ENCODE results near the gene LONRF3. TPM values are rescaled to one million over a fixed set of nuclear protein-coding genes. Genes with fewer than 3 reads are reported as not detected.

The LONRF3 gene
- total RNA-seq, 1 experiment from 2014 or later = not detected

- TF ChIP-seq ZSCAN18 (CRISPR knock-in tag; IDR thresholded peaks at IDR 0.05) = no peak
- TF ChIP-seq HMGXB4 (CRISPR knock-in tag; IDR thresholded peaks at IDR 0.05) = no peak
- TF ChIP-seq TP53 (CRISPR knock-in tag; IDR thresholded peaks at IDR 0.05) = peak; percentile 74; the same call in 1 of the 2 replicates
- no peak for TF ChIP-seq ZNF532 (CRISPR knock-in tag; IDR thresholded peaks at IDR 0.05; ENCODE audit: borderline replicate concordance)
- TF ChIP-seq ESRRA (CRISPR knock-in tag; IDR thresholded peaks at IDR 0.05; ENCODE audit: borderline replicate concordance) = peak; percentile 44; the same call in 1 of the 2 replicates
- no peak for TF ChIP-seq ZNF219 (CRISPR knock-in tag; IDR thresholded peaks at IDR 0.05; ENCODE audit: borderline replicate concordance)
- TF ChIP-seq ZNF416 (CRISPR knock-in tag; IDR thresholded peaks at IDR 0.05) = no peak
- no peak for TF ChIP-seq CDX4 (CRISPR knock-in tag; IDR thresholded peaks at IDR 0.05; ENCODE audit: borderline replicate concordance)
- TF ChIP-seq, protein P1, sequence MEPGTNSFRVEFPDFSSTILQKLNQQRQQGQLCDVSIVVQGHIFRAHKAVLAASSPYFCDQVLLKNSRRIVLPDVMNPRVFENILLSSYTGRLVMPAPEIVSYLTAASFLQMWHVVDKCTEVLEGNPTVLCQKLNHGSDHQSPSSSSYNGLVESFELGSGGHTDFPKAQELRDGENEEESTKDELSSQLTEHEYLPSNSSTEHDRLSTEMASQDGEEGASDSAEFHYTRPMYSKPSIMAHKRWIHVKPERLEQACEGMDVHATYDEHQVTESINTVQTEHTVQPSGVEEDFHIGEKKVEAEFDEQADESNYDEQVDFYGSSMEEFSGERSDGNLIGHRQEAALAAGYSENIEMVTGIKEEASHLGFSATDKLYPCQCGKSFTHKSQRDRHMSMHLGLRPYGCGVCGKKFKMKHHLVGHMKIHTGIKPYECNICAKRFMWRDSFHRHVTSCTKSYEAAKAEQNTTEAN (CRISPR knock-in tag; IDR thresholded peaks at IDR 0.05) = no peak
- TF ChIP-seq, protein P2, sequence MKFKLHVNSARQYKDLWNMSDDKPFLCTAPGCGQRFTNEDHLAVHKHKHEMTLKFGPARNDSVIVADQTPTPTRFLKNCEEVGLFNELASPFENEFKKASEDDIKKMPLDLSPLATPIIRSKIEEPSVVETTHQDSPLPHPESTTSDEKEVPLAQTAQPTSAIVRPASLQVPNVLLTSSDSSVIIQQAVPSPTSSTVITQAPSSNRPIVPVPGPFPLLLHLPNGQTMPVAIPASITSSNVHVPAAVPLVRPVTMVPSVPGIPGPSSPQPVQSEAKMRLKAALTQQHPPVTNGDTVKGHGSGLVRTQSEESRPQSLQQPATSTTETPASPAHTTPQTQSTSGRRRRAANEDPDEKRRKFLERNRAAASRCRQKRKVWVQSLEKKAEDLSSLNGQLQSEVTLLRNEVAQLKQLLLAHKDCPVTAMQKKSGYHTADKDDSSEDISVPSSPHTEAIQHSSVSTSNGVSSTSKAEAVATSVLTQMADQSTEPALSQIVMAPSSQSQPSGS (CRISPR knock-in tag; IDR thresholded peaks at IDR 0.05; ENCODE audit: borderline replicate concordance, low read depth) = 0 out of 2 replicates have a peak, but pooled peaks have one; percentile 33
- TF ChIP-seq SP1 (CRISPR knock-in tag; conservative IDR thresholded peaks at IDR 0.05) = no peak
- TF ChIP-seq, protein P3, sequence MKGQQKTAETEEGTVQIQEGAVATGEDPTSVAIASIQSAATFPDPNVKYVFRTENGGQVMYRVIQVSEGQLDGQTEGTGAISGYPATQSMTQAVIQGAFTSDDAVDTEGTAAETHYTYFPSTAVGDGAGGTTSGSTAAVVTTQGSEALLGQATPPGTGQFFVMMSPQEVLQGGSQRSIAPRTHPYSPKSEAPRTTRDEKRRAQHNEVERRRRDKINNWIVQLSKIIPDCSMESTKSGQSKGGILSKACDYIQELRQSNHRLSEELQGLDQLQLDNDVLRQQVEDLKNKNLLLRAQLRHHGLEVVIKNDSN (CRISPR knock-in tag; IDR thresholded peaks at IDR 0.05) = peak; percentile 50; the same call in 1 of the 2 replicates
- TF ChIP-seq, protein P4, sequence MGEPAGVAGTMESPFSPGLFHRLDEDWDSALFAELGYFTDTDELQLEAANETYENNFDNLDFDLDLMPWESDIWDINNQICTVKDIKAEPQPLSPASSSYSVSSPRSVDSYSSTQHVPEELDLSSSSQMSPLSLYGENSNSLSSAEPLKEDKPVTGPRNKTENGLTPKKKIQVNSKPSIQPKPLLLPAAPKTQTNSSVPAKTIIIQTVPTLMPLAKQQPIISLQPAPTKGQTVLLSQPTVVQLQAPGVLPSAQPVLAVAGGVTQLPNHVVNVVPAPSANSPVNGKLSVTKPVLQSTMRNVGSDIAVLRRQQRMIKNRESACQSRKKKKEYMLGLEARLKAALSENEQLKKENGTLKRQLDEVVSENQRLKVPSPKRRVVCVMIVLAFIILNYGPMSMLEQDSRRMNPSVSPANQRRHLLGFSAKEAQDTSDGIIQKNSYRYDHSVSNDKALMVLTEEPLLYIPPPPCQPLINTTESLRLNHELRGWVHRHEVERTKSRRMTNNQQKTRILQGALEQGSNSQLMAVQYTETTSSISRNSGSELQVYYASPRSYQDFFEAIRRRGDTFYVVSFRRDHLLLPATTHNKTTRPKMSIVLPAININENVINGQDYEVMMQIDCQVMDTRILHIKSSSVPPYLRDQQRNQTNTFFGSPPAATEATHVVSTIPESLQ (CRISPR knock-in tag; IDR thresholded peaks at IDR 0.05) = no peak
- peak; percentile 59; the same call in 1 of the 2 replicates for TF ChIP-seq TEAD4 (CRISPR knock-in tag; IDR thresholded peaks at IDR 0.05)
- TF ChIP-seq, protein P5, sequence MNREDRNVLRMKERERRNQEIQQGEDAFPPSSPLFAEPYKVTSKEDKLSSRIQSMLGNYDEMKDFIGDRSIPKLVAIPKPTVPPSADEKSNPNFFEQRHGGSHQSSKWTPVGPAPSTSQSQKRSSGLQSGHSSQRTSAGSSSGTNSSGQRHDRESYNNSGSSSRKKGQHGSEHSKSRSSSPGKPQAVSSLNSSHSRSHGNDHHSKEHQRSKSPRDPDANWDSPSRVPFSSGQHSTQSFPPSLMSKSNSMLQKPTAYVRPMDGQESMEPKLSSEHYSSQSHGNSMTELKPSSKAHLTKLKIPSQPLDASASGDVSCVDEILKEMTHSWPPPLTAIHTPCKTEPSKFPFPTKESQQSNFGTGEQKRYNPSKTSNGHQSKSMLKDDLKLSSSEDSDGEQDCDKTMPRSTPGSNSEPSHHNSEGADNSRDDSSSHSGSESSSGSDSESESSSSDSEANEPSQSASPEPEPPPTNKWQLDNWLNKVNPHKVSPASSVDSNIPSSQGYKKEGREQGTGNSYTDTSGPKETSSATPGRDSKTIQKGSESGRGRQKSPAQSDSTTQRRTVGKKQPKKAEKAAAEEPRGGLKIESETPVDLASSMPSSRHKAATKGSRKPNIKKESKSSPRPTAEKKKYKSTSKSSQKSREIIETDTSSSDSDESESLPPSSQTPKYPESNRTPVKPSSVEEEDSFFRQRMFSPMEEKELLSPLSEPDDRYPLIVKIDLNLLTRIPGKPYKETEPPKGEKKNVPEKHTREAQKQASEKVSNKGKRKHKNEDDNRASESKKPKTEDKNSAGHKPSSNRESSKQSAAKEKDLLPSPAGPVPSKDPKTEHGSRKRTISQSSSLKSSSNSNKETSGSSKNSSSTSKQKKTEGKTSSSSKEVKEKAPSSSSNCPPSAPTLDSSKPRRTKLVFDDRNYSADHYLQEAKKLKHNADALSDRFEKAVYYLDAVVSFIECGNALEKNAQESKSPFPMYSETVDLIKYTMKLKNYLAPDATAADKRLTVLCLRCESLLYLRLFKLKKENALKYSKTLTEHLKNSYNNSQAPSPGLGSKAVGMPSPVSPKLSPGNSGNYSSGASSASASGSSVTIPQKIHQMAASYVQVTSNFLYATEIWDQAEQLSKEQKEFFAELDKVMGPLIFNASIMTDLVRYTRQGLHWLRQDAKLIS (CRISPR knock-in tag; IDR thresholded peaks at IDR 0.05; ENCODE audit: borderline replicate concordance) = no peak
- no peak for TF ChIP-seq GABPB1 (CRISPR knock-in tag; IDR thresholded peaks at IDR 0.05)
- TF ChIP-seq ETV6 (CRISPR knock-in tag; IDR thresholded peaks at IDR 0.05) = no peak
- TF ChIP-seq, protein P6, sequence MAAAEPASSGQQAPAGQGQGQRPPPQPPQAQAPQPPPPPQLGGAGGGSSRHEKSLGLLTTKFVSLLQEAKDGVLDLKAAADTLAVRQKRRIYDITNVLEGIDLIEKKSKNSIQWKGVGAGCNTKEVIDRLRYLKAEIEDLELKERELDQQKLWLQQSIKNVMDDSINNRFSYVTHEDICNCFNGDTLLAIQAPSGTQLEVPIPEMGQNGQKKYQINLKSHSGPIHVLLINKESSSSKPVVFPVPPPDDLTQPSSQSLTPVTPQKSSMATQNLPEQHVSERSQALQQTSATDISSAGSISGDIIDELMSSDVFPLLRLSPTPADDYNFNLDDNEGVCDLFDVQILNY (CRISPR knock-in tag; IDR thresholded peaks at IDR 0.05) = 0 out of 2 replicates have a peak, but pooled peaks have one; percentile 27
Observed at GRCh38 chrX:118974908-118975671, 672 bp downstream of the LONRF3 start (continued).
